Activated CD4-positive, alpha-beta T cell treated with anti-CD3 and anti-CD28 coated beads, Interleukin-2, amount 50 U/mL, for 4 hours (primary cell): ENCODE measurements around the gene IFNL2.

Source experiments
- DNase-seq, 2 experiments: peaks; one replicate each; pipeline ENCODE4 v3.0.0-alpha.2; 2020

The IFNL2 gene

GRCh38 chr19:39318690-39319089 is 50.5 kb downstream of the IFNL2 start:
- DNase-seq = no peak

- no peak for DNase-seq
Measured at GRCh38 chr19:39319098-39319891, 51.1 kb downstream of the IFNL2 start.
